Activated T-cell treated with anti-CD3 and anti-CD28 coated beads, Interleukin-2, amount 50 U/mL, for 4 hours (primary cell): ENCODE results near the gene FHIT. TPM values are rescaled to one million over a fixed set of nuclear protein-coding genes. Genes with fewer than 3 reads are reported as not detected.

ENCODE experiments used
- ATAC-seq, 2 donors: fragments of 200-7000 bp; cut with Tn5 transposase; one replicate each; pipeline ENCODE4 v1.10.0; 2021
- DNase-seq: peaks from one replicate; pipeline ENCODE4 v3.0.0-alpha.2; 2020
- H3K27me3 Mint-ChIP-seq: one replicate; pipeline ENCODE4 v1.8.0; 2021; ENCODE audit warnings: low read depth, mixed read lengths
- H3K36me3 Mint-ChIP-seq: one replicate; pipeline ENCODE4 v1.8.0; 2022; ENCODE audit warnings: mixed read lengths; ENCODE audit not compliant: insufficient read depth
- H3K4me1 Mint-ChIP-seq: one replicate; pipeline ENCODE4 v1.8.0; 2021; ENCODE audit warnings: low read depth, mixed read lengths
- H3K4me3 Mint-ChIP-seq: one replicate; pipeline ENCODE4 v1.8.0; 2021; ENCODE audit warnings: mild to moderate bottlenecking, moderate library complexity, mixed read lengths
- H3K9me3 Mint-ChIP-seq: one replicate; pipeline ENCODE4 v1.8.0; 2021; ENCODE audit warnings: mixed read lengths
- total RNA-seq, 3 donors: library from RNA; stranded (reverse); gene quantifications; one replicate each; pipeline ENCODE4 v1.2.1, GENCODE V29; 2021

The FHIT gene
- total RNA-seq, 3 donors from 2014 or later = 0.66 to 5.5 (median 2.4) TPM

- Mint-ChIP-seq H3K36me3 (no peaks in the 10 kb centered on the region), H3K27me3 (no peaks in the 10 kb centered on the region), H3K9me3 (no peaks in the 10 kb centered on the region), H3K4me3 (no peak overlapping the region), H3K4me1 (no peaks in the 10 kb centered on the region)
- ATAC-seq (no peak), DNase-seq (no peak)
Observed at GRCh38 chr3:60643831-60644230, 607.4 kb downstream of the FHIT start.

GRCh38 chr3:60641354-60641753 is 609.9 kb downstream of the FHIT start:
- DNase-seq = no peak
- H3K36me3 Mint-ChIP-seq = no peaks in the 10 kb centered on the region
- H3K4me3 Mint-ChIP-seq = no peak overlapping the region
- ATAC-seq = no peak
- H3K9me3 Mint-ChIP-seq = no peaks in the 10 kb centered on the region
- no peaks in the 10 kb centered on the region for H3K27me3 Mint-ChIP-seq
- H3K4me1 Mint-ChIP-seq = no peaks in the 10 kb centered on the region

GRCh38 chr3:60636846-60637245 is 614.4 kb downstream of the FHIT start:
- no peaks in the 10 kb centered on the region for H3K4me1 Mint-ChIP-seq
- DNase-seq (no peak), ATAC-seq (no peak)
- no peak overlapping the region for H3K4me3 Mint-ChIP-seq
- no peaks in the 10 kb centered on the region for H3K36me3 Mint-ChIP-seq
- peaks cover under 1% of the 10 kb centered on the region for H3K9me3 Mint-ChIP-seq
- H3K27me3 Mint-ChIP-seq = peaks cover 2% of the 10 kb centered on the region

GRCh38 chr3:60633644-60634043 is 617.6 kb downstream of the FHIT start:
- Mint-ChIP-seq H3K9me3 (peaks cover 3% of the 10 kb centered on the region), H3K36me3 (no peaks in the 10 kb centered on the region), H3K4me1 (no peaks in the 10 kb centered on the region), H3K27me3 (peaks cover 2% of the 10 kb centered on the region), H3K4me3 (no peak overlapping the region)
- ATAC-seq (no peak), DNase-seq (no peak)

- DNase-seq = no peak
- Mint-ChIP-seq H3K4me3 (no peak overlapping the region), H3K27me3 (peaks cover 2% of the 10 kb centered on the region), H3K9me3 (peaks cover 3% of the 10 kb centered on the region), H3K36me3 (no peaks in the 10 kb centered on the region), H3K4me1 (no peaks in the 10 kb centered on the region)
- ATAC-seq = no peak
Observed at GRCh38 chr3:60631509-60631908, 619.7 kb downstream of the FHIT start.

GRCh38 chr3:60630953-60631352 is 620.3 kb downstream of the FHIT start:
- H3K4me1 Mint-ChIP-seq = no peaks in the 10 kb centered on the region
- no peaks in the 10 kb centered on the region for H3K36me3 Mint-ChIP-seq
- H3K27me3 Mint-ChIP-seq = peaks cover 2% of the 10 kb centered on the region
- ATAC-seq = no peak
- no peak for DNase-seq
- no peak overlapping the region for H3K4me3 Mint-ChIP-seq
- H3K9me3 Mint-ChIP-seq = peaks cover 3% of the 10 kb centered on the region

- peaks cover 3% of the 10 kb centered on the region for H3K9me3 Mint-ChIP-seq
- no peaks in the 10 kb centered on the region for H3K36me3 Mint-ChIP-seq
- no peaks in the 10 kb centered on the region for H3K27me3 Mint-ChIP-seq
- H3K4me3 Mint-ChIP-seq = no peak overlapping the region
- H3K4me1 Mint-ChIP-seq = no peaks in the 10 kb centered on the region
- DNase-seq (no peak), ATAC-seq (no peak)
Observed at GRCh38 chr3:60629816-60630215, 621.4 kb downstream of the FHIT start.

- Mint-ChIP-seq H3K36me3 (no peaks in the 10 kb centered on the region), H3K4me1 (no peaks in the 10 kb centered on the region), H3K27me3 (no peaks in the 10 kb centered on the region), H3K4me3 (no peak overlapping the region), H3K9me3 (no peaks in the 10 kb centered on the region)
- DNase-seq (no peak), ATAC-seq (no peak)
Observed at GRCh38 chr3:60622349-60622748, 628.9 kb downstream of the FHIT start.

DNA sequence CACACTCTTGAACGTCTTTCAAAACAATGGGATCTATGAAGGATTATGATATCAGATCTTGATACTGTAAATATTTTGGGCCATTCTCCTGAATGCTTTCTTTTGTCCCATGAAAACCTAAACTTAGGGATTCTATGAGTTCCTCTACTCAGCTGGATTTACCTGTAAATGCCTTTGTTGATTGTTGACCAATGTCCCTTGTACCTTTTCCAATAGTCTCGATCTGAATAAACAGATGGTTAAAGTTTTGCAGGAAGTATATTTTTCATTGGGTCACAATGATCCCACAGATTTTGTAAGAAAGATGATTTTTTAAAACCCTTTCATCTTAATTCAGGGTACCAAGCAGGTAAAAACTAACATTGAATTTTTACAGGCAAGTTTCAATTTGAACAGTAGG is 634.1 kb downstream of the FHIT start:
- ATAC-seq = no peak
- DNase-seq = no peak
- no peaks in the 10 kb centered on the region for H3K36me3 Mint-ChIP-seq
- H3K4me3 Mint-ChIP-seq = no peak overlapping the region
- no peaks in the 10 kb centered on the region for H3K27me3 Mint-ChIP-seq
- no peaks in the 10 kb centered on the region for H3K4me1 Mint-ChIP-seq
- no peaks in the 10 kb centered on the region for H3K9me3 Mint-ChIP-seq

DNA sequence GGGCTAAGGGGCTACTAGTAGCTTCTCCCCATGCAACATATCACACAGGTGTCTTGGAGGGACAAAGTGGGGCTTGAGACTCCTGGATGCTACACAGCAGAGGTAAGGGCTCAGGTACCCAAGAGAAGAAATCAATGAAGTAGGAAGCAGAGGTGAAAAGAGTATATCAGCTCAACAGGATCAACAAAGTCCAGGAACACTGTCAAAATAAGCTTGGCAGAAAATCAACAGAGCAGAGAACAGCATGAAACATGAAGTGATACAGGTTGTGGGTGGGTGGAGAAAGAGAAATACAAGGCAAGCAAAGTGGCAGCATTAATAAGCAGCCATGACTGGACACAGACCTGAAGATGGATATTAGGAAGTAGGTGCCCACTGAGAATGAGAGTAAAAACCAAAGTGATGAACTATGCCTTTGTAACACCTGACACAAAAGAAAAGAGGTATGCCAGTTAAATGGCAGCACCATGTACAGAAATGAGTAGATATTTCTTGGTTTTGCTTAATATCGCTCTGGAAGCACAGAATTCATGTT is 637.4 kb downstream of the FHIT start:
- no peaks in the 10 kb centered on the region for H3K4me1 Mint-ChIP-seq
- DNase-seq (no peak), ATAC-seq (no peak)
- no peaks in the 10 kb centered on the region for H3K27me3 Mint-ChIP-seq
- no peaks in the 10 kb centered on the region for H3K36me3 Mint-ChIP-seq
- H3K4me3 Mint-ChIP-seq = no peak overlapping the region
- no peaks in the 10 kb centered on the region for H3K9me3 Mint-ChIP-seq

DNA sequence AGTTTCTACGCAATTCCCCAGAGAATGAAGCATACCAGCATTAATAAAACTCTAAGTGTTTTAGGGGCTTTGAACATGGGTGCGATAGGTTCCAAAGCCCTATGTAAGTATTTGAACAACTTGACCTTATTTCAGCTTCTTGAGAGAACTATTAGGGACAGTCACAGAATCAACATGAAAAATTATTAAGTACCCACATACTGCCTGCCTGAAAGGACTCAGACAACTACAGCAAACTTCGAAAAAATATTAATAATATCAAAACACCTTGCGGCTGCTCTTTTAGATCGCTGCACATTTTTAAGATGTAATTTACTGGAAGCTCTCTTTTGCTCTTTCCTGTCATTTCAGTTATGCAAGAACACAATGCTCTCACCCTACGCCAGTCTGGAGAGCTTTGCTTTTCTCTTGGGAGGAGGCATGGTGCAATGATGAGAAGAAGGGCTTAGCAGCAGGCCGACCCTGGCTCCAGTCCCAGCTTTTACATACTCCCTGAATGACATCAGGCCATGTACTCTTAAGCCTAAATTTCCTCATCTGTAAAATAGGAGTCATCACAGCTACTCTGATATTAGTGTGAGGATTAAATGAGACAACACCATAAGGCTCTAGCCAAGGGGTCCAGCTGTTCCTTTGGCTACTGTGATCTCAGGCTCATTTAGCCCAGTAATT is 640.7 kb downstream of the FHIT start:
- no peaks in the 10 kb centered on the region for H3K4me1 Mint-ChIP-seq
- no peaks in the 10 kb centered on the region for H3K36me3 Mint-ChIP-seq
- DNase-seq = no peak
- no peaks in the 10 kb centered on the region for H3K27me3 Mint-ChIP-seq
- H3K4me3 Mint-ChIP-seq = no peak overlapping the region
- H3K9me3 Mint-ChIP-seq = no peaks in the 10 kb centered on the region
- ATAC-seq = no peak

- Mint-ChIP-seq H3K36me3 (no peaks in the 10 kb centered on the region), H3K27me3 (no peaks in the 10 kb centered on the region), H3K9me3 (no peaks in the 10 kb centered on the region), H3K4me1 (no peaks in the 10 kb centered on the region), H3K4me3 (no peak overlapping the region)
- DNase-seq = no peak
- no peak for ATAC-seq
Observed at GRCh38 chr3:60609446-60609845, 641.8 kb downstream of the FHIT start.

- Mint-ChIP-seq H3K9me3 (no peaks in the 10 kb centered on the region), H3K4me3 (no peak overlapping the region), H3K36me3 (no peaks in the 10 kb centered on the region), H3K27me3 (no peaks in the 10 kb centered on the region), H3K4me1 (peaks cover 16% of the 10 kb centered on the region)
- DNase-seq (no peak), ATAC-seq (no peak)
Observed at GRCh38 chr3:60603860-60604259, 647.4 kb downstream of the FHIT start.

- no peak overlapping the region for H3K4me3 Mint-ChIP-seq
- H3K36me3 Mint-ChIP-seq = no peaks in the 10 kb centered on the region
- peaks cover 4% of the 10 kb centered on the region for H3K27me3 Mint-ChIP-seq
- H3K9me3 Mint-ChIP-seq = no peaks in the 10 kb centered on the region
- DNase-seq (no peak), ATAC-seq (no peak)
- peaks cover 16% of the 10 kb centered on the region for H3K4me1 Mint-ChIP-seq
Observed at GRCh38 chr3:60600848-60601247, 650.4 kb downstream of the FHIT start.

DNA sequence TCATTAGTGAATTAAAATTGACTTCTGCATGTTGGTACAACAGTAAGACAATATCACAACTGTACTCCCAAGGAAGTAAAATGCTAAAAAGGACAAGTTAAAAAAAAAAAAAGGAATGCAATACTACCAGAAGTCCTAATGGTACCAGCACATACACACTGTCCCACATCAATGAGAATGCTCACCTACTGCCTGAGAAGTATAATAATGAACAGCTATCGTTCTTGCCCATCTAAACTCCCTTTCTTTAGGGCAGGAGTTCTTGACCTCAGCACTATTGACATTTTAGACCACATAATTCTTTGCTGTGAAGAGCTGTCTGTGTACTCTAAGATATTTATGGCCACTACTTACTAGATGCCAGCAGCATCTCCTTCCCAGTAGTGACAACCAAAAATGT is 651.7 kb downstream of the FHIT start:
- ATAC-seq (no peak), DNase-seq (no peak)
- Mint-ChIP-seq H3K27me3 (peaks cover 4% of the 10 kb centered on the region), H3K4me3 (no peak overlapping the region), H3K4me1 (peaks cover 16% of the 10 kb centered on the region), H3K9me3 (no peaks in the 10 kb centered on the region), H3K36me3 (no peaks in the 10 kb centered on the region)
